GM12878 (cell line): ENCODE measurements around the gene PRR5L. TPM values are rescaled to one million over a fixed set of nuclear protein-coding genes. Genes with fewer than 3 reads are reported as not detected.

Experiments used
- ATAC-seq: fragments of 200-7000 bp; cut with Tn5 transposase; 3 replicates; pipeline ENCODE4 v1.9.1; 2020; ENCODE audit warnings: mild to moderate bottlenecking, moderate library complexity
- BruUV-seq: library from RNA; stranded (reverse); fragments of 400-500 nt; replicated peaks from 2 replicates; lab custom pipeline; 2021; lab: Mats Ljungman, UMichigan
- CTCF ChIA-PET: fragments of 300-600 bp; sonication (Branson Sonifier 250); formaldehyde crosslinking; extraction: SDS; loops from one replicate; lab custom pipeline; 2021; ENCODE audit warnings: inconsistent platforms; lab: Yijun Ruan, JAX
- POLR2A ChIA-PET: fragments of 350-600 bp; formaldehyde crosslinking; extraction: SDS; loops from one replicate; lab custom pipeline; 2021; ENCODE audit warnings: inconsistent platforms; lab: Charles Lee
- RAD21 ChIA-PET: fragments of 300-600 bp; sonication (Branson Sonifier 250); formaldehyde crosslinking; loops from one replicate; lab custom pipeline; 2023; ENCODE audit warnings: antibody characterized with exemption; ENCODE audit not compliant: unreplicated experiment; lab: Charles Lee
- SMC1A ChIA-PET: fragments of 300-600 bp; sonication (Branson Sonifier 250); formaldehyde crosslinking; loops from one replicate; lab custom pipeline; 2023; ENCODE audit not compliant: unreplicated experiment, uncharacterized antibody; lab: Charles Lee
- DNase-seq: peaks from one replicate; pipeline ENCODE4 v3.0.0-alpha.2; 2011; ENCODE audit warnings: low read depth, low spot score
- FAIRE-seq: peaks from 3 replicates; lab custom pipeline; 2011; peaks lifted over from hg19 to GRCh38; lab: Jason Lieb, UNC
- H2AFZ ChIP-seq: 2 replicates; pipeline ENCODE4 v1.6.0; 2011; ENCODE audit warnings: low read depth, low read length, control low read depth; ENCODE audit not compliant: control insufficient read depth
- H3K27ac ChIP-seq: 2 replicates; pipeline ENCODE4 v1.5.1; 2011; ENCODE audit warnings: control low read depth; ENCODE audit not compliant: control insufficient read depth, insufficient read depth
- H3K27me3 ChIP-seq, 2 experiments: replicated peaks in 1 of 2; 2 replicates each; pipeline versions ENCODE4 v1.6.0 to v1.6.1; 2011; ENCODE audit warnings: low read length in 1 of 2; ENCODE audit not compliant: control insufficient read depth in 2 of 2, insufficient read depth in 2 of 2
- H3K36me3 ChIP-seq, 2 experiments: 2 replicates each; pipeline ENCODE4 v1.5.1; 2011; ENCODE audit warnings: low read length in 1 of 2; ENCODE audit not compliant: control insufficient read depth in 2 of 2, insufficient read depth in 2 of 2
- H3K4me1 ChIP-seq: 2 replicates; pipeline ENCODE4 v1.6.1; 2011; ENCODE audit warnings: mild to moderate bottlenecking, low read length, moderate library complexity, mixed read lengths; ENCODE audit not compliant: control insufficient read depth, insufficient read depth
- H3K4me2 ChIP-seq: 2 replicates; pipeline ENCODE4 v1.6.0; 2011; ENCODE audit warnings: control low read depth; ENCODE audit not compliant: control insufficient read depth, insufficient read depth
- H3K4me3 ChIP-seq: fragments of 200-600 bp; sonication (generic); 2 replicates; pipeline ENCODE4 v1.5.1; 2016
- H3K79me2 ChIP-seq: 2 replicates; pipeline ENCODE4 v1.6.0; 2011; ENCODE audit warnings: low read length; ENCODE audit not compliant: control insufficient read depth, insufficient read depth
- H3K9ac ChIP-seq: 2 replicates; pipeline ENCODE4 v1.8.0; 2011; ENCODE audit warnings: low read length, control low read depth, mixed read lengths; ENCODE audit not compliant: control insufficient read depth, insufficient read depth
- H3K9me3 ChIP-seq: replicated peaks from 3 replicates; pipeline ENCODE4 v1.5.1; 2011; ENCODE audit warnings: mild to moderate bottlenecking, low read length; ENCODE audit not compliant: control insufficient read depth, insufficient read depth
- H4K20me1 ChIP-seq: 2 replicates; pipeline ENCODE4 v1.6.0; 2011; ENCODE audit not compliant: control insufficient read depth, insufficient read depth
- ATF7 ChIP-seq: fragments of 450-650 bp; IDR thresholded peaks from 2 replicates; pipeline ENCODE4 v1.6.1; 2016; ENCODE audit warnings: low read depth, mild to moderate bottlenecking
- MTA2 ChIP-seq: fragments of 450-650 bp; IDR thresholded peaks from 2 replicates; pipeline ENCODE4 v1.6.1; 2016; ENCODE audit warnings: low read depth, mild to moderate bottlenecking, moderate library complexity
- MTA3 ChIP-seq: IDR thresholded peaks from 2 replicates; pipeline ENCODE4 v1.6.1; 2012; ENCODE audit warnings: low read length, inconsistent platforms, borderline replicate concordance
- MYB ChIP-seq: fragments of 150-350 bp; IDR thresholded peaks from 2 replicates; pipeline ENCODE4 v1.6.1; 2014; ENCODE audit warnings: mild to moderate bottlenecking, low read depth, low read length, borderline replicate concordance
- POLR2AphosphoS2 ChIP-seq: IDR thresholded peaks from 2 replicates; pipeline ENCODE4 v1.6.1; 2011; ENCODE audit warnings: low read depth, mild to moderate bottlenecking, low read length, improper control_type of control experiment, moderate library complexity
- TAF1 ChIP-seq: IDR thresholded peaks from 2 replicates; pipeline ENCODE4 v1.6.1; 2011; ENCODE audit warnings: mild to moderate bottlenecking, low read depth, low read length, borderline replicate concordance
- ZNF217 ChIP-seq: fragments of 450-650 bp; IDR thresholded peaks from 2 replicates; pipeline ENCODE4 v1.6.1; 2017; ENCODE audit warnings: antibody characterized with exemption, mild to moderate bottlenecking
- ZNF592 ChIP-seq: fragments of 450-650 bp; IDR thresholded peaks from 2 replicates; pipeline ENCODE4 v1.6.1; 2017; ENCODE audit warnings: mild to moderate bottlenecking, moderate library complexity
- WGBS: methylation state at CpG from one replicate; pipeline ENCODE4 v1.1.6; 2016; ENCODE audit warnings: low lambda C conversion rate; ENCODE audit not compliant: insufficient replicate concordance, insufficient coverage; ENCODE audit errors: missing lambda C conversion rate; 5-methylcytosine and 5-hydroxymethylcytosine counted together
- in situ Hi-C: fragments of 300-500 bp; cut with MboI; formaldehyde crosslinking; loops from 9 replicates; pipeline ENCODE4 v1.14.3; 2018; ENCODE audit warnings: mixed read lengths
- intact Hi-C: fragments of 100-400 bp; cut with micrococcal nuclease; formaldehyde crosslinking; loops from one replicate; pipeline ENCODE4 v1.14.2; 2022; ENCODE audit not compliant: unreplicated experiment
- polyA plus RNA-seq, 11 experiments: library from polyadenylated mRNA; depleted of rRNA in 4 of 11; unstranded in 6 of 11; stranded (reverse) in 5 of 11; fragments of >200 nt; fragmentation: Nextera tagmentation in 4 of 11; fragmentation: Illumina TruSeq in 1 of 11; extraction: Ambion mirVana in 4 of 11; extraction: Trizol in 1 of 11; gene quantifications; 1 replicate in 1 of 11; 2 replicates in 10 of 11; pipeline versions ENCODE4 v1.2.1 to v1.2.3, GENCODE V29; 2011 to 2016; ENCODE audit warnings: inconsistent platforms in 2 of 11, missing spikeins in 2 of 11, low read depth in 1 of 11
- total RNA-seq, 4 experiments: library from RNA; depleted of rRNA in 3 of 4; stranded (reverse); fragments of >200 nt in 3 of 4; fragmentation: Illumina TruSeq in 1 of 4; extraction: Trizol in 1 of 4; gene quantifications; 2 replicates each; pipeline versions ENCODE4 v1.2.1 to v1.2.3, GENCODE V29; 2013 to 2021
- TF ChIP-seq, protein P1 (sequence below): fragments of 450-650 bp; IDR thresholded peaks from 2 replicates; pipeline ENCODE4 v1.6.1; 2017; ENCODE audit warnings: antibody characterized with exemption, mild to moderate bottlenecking, moderate library complexity

Gene PRR5L
- total and polyA plus RNA-seq, 10 of the 15 experiments (the other 5 are each of a cell fraction or from before 2014, with no cell fraction given) = 0.11 to 4.2 (median 0.67) TPM; not detected in 1

- Histone ChIP-seq H3K36me3 (no peaks in the 10 kb centered on the region), H3K4me1 (no peaks in the 10 kb centered on the region), H3K4me3 (no peak overlapping the region), H3K9me3 (no peaks in the 10 kb centered on the region), H4K20me1 (no peaks in the 10 kb centered on the region), H3K9ac (no peak overlapping the region), H3K79me2 (no peaks in the 10 kb centered on the region), H3K27me3 (no peaks in the 10 kb centered on the region), H2AFZ (no peak overlapping the region), H3K27ac (no peak overlapping the region), H3K4me2 (no peak overlapping the region)
- in situ Hi-C loops = no loop called here
- BruUV-seq = no TSS peak
- ChIA-PET RAD21 (no interaction called here), SMC1A (no interaction called here), CTCF (no interaction called here), POLR2A (no interaction called here)
- DNase-seq = no peak
- FAIRE-seq = no peak
- intact Hi-C loops = no loop called here
- ATAC-seq = no peak
- WGBS = 10% methylated on average over 4 of the region's 4 CpGs
- TF ChIP-seq ZNF217 (no peak), MTA2 (no peak)
Observed at GRCh38 chr11:36426226-36426848, 130.2 kb downstream of the PRR5L start.

DNA sequence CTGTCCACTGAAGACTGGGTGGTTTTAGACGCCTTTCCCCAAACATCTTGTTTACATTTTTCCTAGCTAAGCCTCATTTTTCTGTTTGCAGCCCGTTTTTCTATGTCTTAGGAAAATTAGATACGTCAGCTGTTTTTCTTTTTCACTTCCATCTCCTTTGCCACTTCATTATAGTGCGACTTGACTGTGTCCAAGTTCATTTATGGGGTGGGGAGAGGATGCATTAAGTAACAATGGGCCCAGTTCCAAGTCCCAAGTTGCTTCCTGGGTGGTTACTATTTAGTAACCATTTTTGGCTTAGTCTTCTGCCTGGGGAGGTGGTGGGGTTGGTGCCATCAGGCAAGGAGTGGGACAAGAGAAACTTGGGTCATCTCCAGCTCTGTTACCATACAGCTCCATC is 131.0 kb downstream of the PRR5L start:
- Histone ChIP-seq H3K27me3 (no peaks in the 10 kb centered on the region), H3K4me2 (no peak overlapping the region), H3K27ac (no peak overlapping the region), H3K9ac (no peak overlapping the region), H3K79me2 (no peaks in the 10 kb centered on the region), H4K20me1 (no peaks in the 10 kb centered on the region), H2AFZ (no peak overlapping the region), H3K4me1 (no peaks in the 10 kb centered on the region), H3K4me3 (no peak overlapping the region), H3K36me3 (no peaks in the 10 kb centered on the region), H3K9me3 (no peaks in the 10 kb centered on the region)
- POLR2A ChIA-PET = interaction anchor here (0.6 kb wide), 1 partner anchor 355 kb away, joined by 3 read pairs; no protein-coding TSS in a partner anchor
- DNase-seq (no peak), ATAC-seq (no peak), FAIRE-seq (no peak)
- in situ Hi-C loops = no loop called here
- RAD21 ChIA-PET = no interaction called here
- SMC1A ChIA-PET = no interaction called here
- intact Hi-C loops = no loop called here
- CTCF ChIA-PET = no interaction called here
- WGBS = 10% methylated on average over 4 of the region's 4 CpGs
- no TSS peak for BruUV-seq
- no peak for TF ChIP-seq ATF7
- no peak for TF ChIP-seq MTA3
- TF ChIP-seq, protein P1, sequence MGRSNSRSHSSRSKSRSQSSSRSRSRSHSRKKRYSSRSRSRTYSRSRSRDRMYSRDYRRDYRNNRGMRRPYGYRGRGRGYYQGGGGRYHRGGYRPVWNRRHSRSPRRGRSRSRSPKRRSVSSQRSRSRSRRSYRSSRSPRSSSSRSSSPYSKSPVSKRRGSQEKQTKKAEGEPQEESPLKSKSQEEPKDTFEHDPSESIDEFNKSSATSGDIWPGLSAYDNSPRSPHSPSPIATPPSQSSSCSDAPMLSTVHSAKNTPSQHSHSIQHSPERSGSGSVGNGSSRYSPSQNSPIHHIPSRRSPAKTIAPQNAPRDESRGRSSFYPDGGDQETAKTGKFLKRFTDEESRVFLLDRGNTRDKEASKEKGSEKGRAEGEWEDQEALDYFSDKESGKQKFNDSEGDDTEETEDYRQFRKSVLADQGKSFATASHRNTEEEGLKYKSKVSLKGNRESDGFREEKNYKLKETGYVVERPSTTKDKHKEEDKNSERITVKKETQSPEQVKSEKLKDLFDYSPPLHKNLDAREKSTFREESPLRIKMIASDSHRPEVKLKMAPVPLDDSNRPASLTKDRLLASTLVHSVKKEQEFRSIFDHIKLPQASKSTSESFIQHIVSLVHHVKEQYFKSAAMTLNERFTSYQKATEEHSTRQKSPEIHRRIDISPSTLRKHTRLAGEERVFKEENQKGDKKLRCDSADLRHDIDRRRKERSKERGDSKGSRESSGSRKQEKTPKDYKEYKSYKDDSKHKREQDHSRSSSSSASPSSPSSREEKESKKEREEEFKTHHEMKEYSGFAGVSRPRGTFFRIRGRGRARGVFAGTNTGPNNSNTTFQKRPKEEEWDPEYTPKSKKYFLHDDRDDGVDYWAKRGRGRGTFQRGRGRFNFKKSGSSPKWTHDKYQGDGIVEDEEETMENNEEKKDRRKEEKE = no peak
- TF ChIP-seq ZNF592 = no peak
- TF ChIP-seq TAF1 = no peak
- TF ChIP-seq MYB = no peak
- TF ChIP-seq POLR2AphosphoS2 = no peak
